ENCODE results near the gene DMRT1.

Gene DMRT1

DNA sequence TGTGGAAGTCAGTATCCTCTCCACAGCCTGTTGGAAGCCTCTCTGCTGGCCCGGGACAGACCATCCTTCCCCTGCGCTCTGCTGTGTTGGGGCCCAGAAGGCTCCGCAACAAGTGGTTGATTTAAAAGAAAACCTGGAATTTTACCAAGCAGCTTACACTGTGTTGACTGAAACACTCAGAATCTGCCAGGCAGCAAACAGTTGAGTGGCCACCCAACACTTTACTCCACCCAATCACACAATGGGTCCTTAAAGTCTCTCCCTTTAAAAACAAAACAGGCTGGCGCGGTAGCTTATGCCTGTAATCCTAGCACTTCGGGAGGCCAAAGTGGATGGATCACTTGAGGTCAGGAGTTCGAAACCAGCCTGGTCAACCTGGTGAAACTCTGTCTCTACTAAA is 107.0 kb downstream of the DMRT1 start:
- no peak for TF ChIP-seq CTCF (conservative IDR thresholded peaks at IDR 0.05)
- no peak overlapping the region for H3K27ac ChIP-seq

GRCh38 chr9:950139-950538 is 108.6 kb downstream of the DMRT1 start:
- TF ChIP-seq CTCF (conservative IDR thresholded peaks at IDR 0.05) = no peak
- H3K27ac ChIP-seq = no peak overlapping the region

GRCh38 chr9:952546-952945 is 111.0 kb downstream of the DMRT1 start:
- H3K27ac ChIP-seq = no peak overlapping the region
- no peak for TF ChIP-seq CTCF (conservative IDR thresholded peaks at IDR 0.05)

- no peak overlapping the region for H3K27ac ChIP-seq
- no peak for TF ChIP-seq CTCF (conservative IDR thresholded peaks at IDR 0.05)
Observed at GRCh38 chr9:959105-959504, 117.6 kb downstream of the DMRT1 start.

DNA sequence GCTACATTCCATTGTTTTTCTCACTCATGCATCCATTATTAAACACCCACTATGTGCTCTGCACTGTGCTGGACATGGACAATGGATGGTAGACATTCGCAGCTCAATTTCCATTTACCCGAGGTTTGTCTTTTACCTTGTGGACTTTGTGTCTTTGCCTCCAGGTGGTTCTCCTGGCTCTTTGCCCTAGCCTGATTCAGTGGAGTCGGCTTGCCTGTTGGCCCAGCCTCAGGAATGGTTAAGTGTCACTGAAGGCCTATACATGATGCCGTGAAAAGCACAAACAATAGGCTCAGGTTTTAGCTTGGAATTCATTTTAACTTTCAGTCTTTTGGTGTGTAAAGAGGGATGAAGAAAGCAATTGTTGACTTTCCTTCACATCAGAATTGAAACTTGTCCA is 118.4 kb downstream of the DMRT1 start:
- no peak overlapping the region for H3K27ac ChIP-seq
- no peak for TF ChIP-seq CTCF (conservative IDR thresholded peaks at IDR 0.05)

- TF ChIP-seq CTCF (conservative IDR thresholded peaks at IDR 0.05) = no peak
- no peak overlapping the region for H3K27ac ChIP-seq
Observed at GRCh38 chr9:962023-962422, 120.5 kb downstream of the DMRT1 start.

GRCh38 chr9:965497-965896 is 124.0 kb downstream of the DMRT1 start:
- no peak for TF ChIP-seq CTCF (conservative IDR thresholded peaks at IDR 0.05)
- no peak overlapping the region for H3K27ac ChIP-seq

DNA sequence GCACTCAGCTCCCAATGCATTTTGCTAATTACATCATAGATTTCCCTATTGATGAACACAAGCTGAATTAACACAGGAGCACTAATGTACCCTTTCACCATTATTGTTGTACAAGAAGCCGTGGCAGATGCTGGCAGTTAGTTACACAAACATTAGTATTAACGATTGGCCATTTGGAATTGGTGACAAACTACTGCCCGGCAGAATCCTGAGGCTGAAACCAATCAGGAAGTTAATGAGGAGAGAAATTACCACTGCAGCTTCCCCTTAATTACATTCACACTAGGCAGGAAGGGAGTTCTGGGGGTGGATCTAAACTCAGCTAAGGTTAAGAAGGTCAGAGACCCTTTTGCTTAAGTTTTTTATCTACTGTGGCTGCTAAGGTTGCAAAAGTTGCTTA is 125.4 kb downstream of the DMRT1 start:
- no peak overlapping the region for H3K27ac ChIP-seq
- TF ChIP-seq CTCF (conservative IDR thresholded peaks at IDR 0.05) = no peak
